MM.1S (cell line): ENCODE measurements around the gene GPX4.

Source experiments
- CTCF ChIP-seq: fragments of 300-600 bp; sonication (generic); IDR thresholded peaks from 2 replicates; pipeline ENCODE4 v1.5.1; 2016; ENCODE audit warnings: antibody characterized with exemption, low read length, mixed read lengths
- EZH2 ChIP-seq: fragments of 300-600 bp; sonication (generic); optimal IDR thresholded peaks from 2 replicates; pipeline ENCODE3; 2017; ENCODE audit warnings: low read depth, mild to moderate bottlenecking, antibody characterized with exemption, low read length, mixed read lengths
- EZH2phosphoT487 ChIP-seq: fragments of 300-600 bp; sonication (generic); IDR thresholded peaks from 2 replicates; pipeline ENCODE4 v1.6.1; 2018; ENCODE audit warnings: antibody characterized with exemption, low read length

GRCh38 chr19:1082165-1082927 is 21.4 kb upstream of the GPX4 start:
- TF ChIP-seq CTCF = no peak
- no peak for TF ChIP-seq EZH2
- TF ChIP-seq EZH2phosphoT487 = no peak
